ENCODE data around the gene RPP25. TPM values are rescaled to one million over a fixed set of nuclear protein-coding genes. Genes with fewer than 3 reads are reported as not detected.

The RPP25 gene
- total and polyA plus RNA-seq, 10 of the 15 experiments (the other 5 are each of a cell fraction or from before 2014, with no cell fraction given) = 0.41 to 10.8 (median 4.7) TPM

DNA sequence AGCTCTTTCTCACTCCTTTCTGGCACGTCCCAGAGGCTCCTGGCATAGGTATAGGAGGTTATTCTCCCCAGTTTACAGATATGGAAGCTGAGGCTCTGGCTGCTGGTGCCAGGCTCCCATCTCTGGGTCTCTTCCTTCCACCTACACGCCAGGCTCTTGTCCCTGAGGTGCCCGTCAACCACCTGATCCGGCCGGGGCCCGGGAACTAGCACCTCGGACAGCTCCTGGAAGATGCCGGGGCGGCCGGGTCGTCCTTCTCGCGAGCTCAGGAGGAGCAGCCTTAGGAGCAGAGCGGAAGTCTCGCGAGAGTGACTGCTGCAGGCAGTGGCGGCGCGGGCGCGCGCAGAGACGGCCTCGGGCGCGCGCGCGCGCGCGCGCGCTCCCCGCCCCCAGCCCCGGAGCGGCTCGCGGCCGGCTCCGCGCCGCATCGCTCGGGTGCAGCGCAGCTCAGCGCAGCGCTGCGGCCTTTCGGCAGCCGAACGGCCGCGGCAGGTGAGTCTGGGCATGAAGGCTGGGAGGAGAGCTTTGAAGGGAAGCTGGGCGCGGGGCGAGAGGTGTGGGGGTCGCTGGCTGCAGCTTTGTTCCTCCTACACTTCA is 38.7 kb upstream of the RPP25 start, which contains the start of gene SCAMP5 (continued):
- TF ChIP-seq, protein P1, sequence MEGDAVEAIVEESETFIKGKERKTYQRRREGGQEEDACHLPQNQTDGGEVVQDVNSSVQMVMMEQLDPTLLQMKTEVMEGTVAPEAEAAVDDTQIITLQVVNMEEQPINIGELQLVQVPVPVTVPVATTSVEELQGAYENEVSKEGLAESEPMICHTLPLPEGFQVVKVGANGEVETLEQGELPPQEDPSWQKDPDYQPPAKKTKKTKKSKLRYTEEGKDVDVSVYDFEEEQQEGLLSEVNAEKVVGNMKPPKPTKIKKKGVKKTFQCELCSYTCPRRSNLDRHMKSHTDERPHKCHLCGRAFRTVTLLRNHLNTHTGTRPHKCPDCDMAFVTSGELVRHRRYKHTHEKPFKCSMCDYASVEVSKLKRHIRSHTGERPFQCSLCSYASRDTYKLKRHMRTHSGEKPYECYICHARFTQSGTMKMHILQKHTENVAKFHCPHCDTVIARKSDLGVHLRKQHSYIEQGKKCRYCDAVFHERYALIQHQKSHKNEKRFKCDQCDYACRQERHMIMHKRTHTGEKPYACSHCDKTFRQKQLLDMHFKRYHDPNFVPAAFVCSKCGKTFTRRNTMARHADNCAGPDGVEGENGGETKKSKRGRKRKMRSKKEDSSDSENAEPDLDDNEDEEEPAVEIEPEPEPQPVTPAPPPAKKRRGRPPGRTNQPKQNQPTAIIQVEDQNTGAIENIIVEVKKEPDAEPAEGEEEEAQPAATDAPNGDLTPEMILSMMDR (IDR thresholded peaks at IDR 0.05 in 2 of 3, conservative IDR thresholded peaks at IDR 0.05 in 1 of 3; ENCODE audit: control insufficient read depth in 2 of 3, extremely low read depth in 1 of 3, insufficient read depth in 1 of 3, low read depth in 3 of 3, low read length in 3 of 3) = no peak
- TF ChIP-seq RELA (IDR thresholded peaks at IDR 0.05; ENCODE audit: borderline replicate concordance, partially characterized antibody) = no peak
- TF ChIP-seq, protein P2, sequence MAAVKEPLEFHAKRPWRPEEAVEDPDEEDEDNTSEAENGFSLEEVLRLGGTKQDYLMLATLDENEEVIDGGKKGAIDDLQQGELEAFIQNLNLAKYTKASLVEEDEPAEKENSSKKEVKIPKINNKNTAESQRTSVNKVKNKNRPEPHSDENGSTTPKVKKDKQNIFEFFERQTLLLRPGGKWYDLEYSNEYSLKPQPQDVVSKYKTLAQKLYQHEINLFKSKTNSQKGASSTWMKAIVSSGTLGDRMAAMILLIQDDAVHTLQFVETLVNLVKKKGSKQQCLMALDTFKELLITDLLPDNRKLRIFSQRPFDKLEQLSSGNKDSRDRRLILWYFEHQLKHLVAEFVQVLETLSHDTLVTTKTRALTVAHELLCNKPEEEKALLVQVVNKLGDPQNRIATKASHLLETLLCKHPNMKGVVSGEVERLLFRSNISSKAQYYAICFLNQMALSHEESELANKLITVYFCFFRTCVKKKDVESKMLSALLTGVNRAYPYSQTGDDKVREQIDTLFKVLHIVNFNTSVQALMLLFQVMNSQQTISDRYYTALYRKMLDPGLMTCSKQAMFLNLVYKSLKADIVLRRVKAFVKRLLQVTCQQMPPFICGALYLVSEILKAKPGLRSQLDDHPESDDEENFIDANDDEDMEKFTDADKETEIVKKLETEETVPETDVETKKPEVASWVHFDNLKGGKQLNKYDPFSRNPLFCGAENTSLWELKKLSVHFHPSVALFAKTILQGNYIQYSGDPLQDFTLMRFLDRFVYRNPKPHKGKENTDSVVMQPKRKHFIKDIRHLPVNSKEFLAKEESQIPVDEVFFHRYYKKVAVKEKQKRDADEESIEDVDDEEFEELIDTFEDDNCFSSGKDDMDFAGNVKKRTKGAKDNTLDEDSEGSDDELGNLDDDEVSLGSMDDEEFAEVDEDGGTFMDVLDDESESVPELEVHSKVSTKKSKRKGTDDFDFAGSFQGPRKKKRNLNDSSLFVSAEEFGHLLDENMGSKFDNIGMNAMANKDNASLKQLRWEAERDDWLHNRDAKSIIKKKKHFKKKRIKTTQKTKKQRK (IDR thresholded peaks at IDR 0.05; ENCODE audit: low read depth, low read length) = no peak
- TF ChIP-seq NR2C2 (IDR thresholded peaks at IDR 0.05; ENCODE audit: borderline replicate concordance, control insufficient read depth, insufficient read length, low read depth) = no peak
- TF ChIP-seq JUND (IDR thresholded peaks at IDR 0.05; ENCODE audit: low read depth, low read length) = no peak
- TF ChIP-seq SMARCA5 (IDR thresholded peaks at IDR 0.05) = no peak
- TF ChIP-seq BHLHE40 (IDR thresholded peaks at IDR 0.05; ENCODE audit: borderline replicate concordance in 1 of 2, low read depth in 2 of 2, low read length in 1 of 2) = no peak
- 0 out of 2 replicates have a peak, but pooled peaks have one; percentile 22 for TF ChIP-seq IKZF1 (conservative IDR thresholded peaks at IDR 0.05)
- TF ChIP-seq RCOR1 (conservative IDR thresholded peaks at IDR 0.05; ENCODE audit: low read depth, low read length) = peak; percentile 99
- no peak for TF ChIP-seq CHD1 (IDR thresholded peaks at IDR 0.05; ENCODE audit: low read depth, low read length)
- TF ChIP-seq PAX8 (IDR thresholded peaks at IDR 0.05) = no peak
- no peak for TF ChIP-seq SREBF2 (IDR thresholded peaks at IDR 0.05; ENCODE audit: low read length)
- TF ChIP-seq, protein P3, sequence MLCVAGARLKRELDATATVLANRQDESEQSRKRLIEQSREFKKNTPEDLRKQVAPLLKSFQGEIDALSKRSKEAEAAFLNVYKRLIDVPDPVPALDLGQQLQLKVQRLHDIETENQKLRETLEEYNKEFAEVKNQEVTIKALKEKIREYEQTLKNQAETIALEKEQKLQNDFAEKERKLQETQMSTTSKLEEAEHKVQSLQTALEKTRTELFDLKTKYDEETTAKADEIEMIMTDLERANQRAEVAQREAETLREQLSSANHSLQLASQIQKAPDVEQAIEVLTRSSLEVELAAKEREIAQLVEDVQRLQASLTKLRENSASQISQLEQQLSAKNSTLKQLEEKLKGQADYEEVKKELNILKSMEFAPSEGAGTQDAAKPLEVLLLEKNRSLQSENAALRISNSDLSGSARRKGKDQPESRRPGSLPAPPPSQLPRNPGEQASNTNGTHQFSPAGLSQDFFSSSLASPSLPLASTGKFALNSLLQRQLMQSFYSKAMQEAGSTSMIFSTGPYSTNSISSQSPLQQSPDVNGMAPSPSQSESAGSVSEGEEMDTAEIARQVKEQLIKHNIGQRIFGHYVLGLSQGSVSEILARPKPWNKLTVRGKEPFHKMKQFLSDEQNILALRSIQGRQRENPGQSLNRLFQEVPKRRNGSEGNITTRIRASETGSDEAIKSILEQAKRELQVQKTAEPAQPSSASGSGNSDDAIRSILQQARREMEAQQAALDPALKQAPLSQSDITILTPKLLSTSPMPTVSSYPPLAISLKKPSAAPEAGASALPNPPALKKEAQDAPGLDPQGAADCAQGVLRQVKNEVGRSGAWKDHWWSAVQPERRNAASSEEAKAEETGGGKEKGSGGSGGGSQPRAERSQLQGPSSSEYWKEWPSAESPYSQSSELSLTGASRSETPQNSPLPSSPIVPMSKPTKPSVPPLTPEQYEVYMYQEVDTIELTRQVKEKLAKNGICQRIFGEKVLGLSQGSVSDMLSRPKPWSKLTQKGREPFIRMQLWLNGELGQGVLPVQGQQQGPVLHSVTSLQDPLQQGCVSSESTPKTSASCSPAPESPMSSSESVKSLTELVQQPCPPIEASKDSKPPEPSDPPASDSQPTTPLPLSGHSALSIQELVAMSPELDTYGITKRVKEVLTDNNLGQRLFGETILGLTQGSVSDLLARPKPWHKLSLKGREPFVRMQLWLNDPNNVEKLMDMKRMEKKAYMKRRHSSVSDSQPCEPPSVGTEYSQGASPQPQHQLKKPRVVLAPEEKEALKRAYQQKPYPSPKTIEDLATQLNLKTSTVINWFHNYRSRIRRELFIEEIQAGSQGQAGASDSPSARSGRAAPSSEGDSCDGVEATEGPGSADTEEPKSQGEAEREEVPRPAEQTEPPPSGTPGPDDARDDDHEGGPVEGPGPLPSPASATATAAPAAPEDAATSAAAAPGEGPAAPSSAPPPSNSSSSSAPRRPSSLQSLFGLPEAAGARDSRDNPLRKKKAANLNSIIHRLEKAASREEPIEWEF (IDR thresholded peaks at IDR 0.05; ENCODE audit: insufficient replicate concordance, low read depth, low read length) = no peak
- no peak for TF ChIP-seq KLF5 (IDR thresholded peaks at IDR 0.05; ENCODE audit: partially characterized antibody)
- 0 out of 2 replicates have a peak, but pooled peaks have one; percentile 31 for TF ChIP-seq TAF1 (IDR thresholded peaks at IDR 0.05; ENCODE audit: borderline replicate concordance, low read depth, low read length)
- TF ChIP-seq, protein P4, sequence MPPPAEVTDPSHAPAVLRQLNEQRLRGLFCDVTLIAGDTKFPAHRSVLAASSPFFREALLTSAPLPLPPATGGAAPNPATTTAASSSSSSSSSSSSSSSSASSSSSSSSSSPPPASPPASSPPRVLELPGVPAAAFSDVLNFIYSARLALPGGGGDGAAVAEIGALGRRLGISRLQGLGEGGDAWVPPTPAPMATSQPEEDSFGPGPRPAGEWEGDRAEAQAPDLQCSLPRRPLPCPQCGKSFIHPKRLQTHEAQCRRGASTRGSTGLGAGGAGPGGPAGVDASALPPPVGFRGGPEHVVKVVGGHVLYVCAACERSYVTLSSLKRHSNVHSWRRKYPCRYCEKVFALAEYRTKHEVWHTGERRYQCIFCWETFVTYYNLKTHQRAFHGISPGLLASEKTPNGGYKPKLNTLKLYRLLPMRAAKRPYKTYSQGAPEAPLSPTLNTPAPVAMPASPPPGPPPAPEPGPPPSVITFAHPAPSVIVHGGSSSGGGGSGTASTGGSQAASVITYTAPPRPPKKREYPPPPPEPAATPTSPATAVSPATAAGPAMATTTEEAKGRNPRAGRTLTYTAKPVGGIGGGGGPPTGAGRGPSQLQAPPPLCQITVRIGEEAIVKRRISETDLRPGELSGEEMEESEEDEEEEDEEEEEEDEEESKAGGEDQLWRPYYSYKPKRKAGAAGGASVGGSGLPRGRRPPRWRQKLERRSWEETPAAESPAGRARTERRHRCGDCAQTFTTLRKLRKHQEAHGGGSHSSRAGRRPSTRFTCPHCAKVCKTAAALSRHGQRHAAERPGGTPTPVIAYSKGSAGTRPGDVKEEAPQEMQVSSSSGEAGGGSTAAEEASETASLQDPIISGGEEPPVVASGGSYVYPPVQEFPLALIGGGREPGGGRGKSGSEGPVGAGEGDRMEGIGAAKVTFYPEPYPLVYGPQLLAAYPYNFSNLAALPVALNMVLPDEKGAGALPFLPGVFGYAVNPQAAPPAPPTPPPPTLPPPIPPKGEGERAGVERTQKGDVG (CRISPR knock-in tag; IDR thresholded peaks at IDR 0.05) = no peak

Measured in GM12878 (cell line).